K562 (cell line): ENCODE data around the gene SLC22A23. TPM values are rescaled to one million over a fixed set of nuclear protein-coding genes. Genes with fewer than 3 reads are reported as not detected.
A peak's percentile ranks its signal among the peaks of the same experiment; 100 is the strongest.

ENCODE experiments used
- ATAC-seq: fragments of 200-7000 bp; cut with Tn5 transposase; 3 replicates; pipeline ENCODE4 v1.9.1; 2020; ENCODE audit warnings: moderate library complexity
- BruUV-seq: library from RNA; stranded (reverse); fragments of 400-500 nt; replicated peaks from 2 replicates; lab custom pipeline; 2021; lab: Mats Ljungman, UMichigan
- CTCF ChIA-PET: fragments of 300-600 bp; formaldehyde crosslinking; extraction: SDS; loops from one replicate; lab custom pipeline; 2021; ENCODE audit warnings: low intra/inter-chr PET ratio; lab: Yijun Ruan, JAX
- POLR2A ChIA-PET: fragments of 300-600, 350-650 bp; sonication (Branson Sonifier 250); formaldehyde crosslinking; extraction: SDS; loops from one replicate; lab custom pipeline; 2021; ENCODE audit warnings: antibody characterized with exemption, inconsistent platforms; lab: Yijun Ruan, JAX
- DNase-seq, 4 experiments: peaks; one replicate each; pipeline versions ENCODE4 v3.0.0 to v3.0.0-alpha.2; 2011 to 2018; ENCODE audit warnings: low spot score in 3 of 4, mixed read lengths in 3 of 4; ENCODE audit errors: extremely low read depth in 1 of 4
- FAIRE-seq: peaks from 2 replicates; lab custom pipeline; 2011; peaks lifted over from hg19 to GRCh38; lab: Jason Lieb, UNC
- H2AFZ ChIP-seq: 2 replicates; pipeline ENCODE4 v1.6.0; 2011; ENCODE audit warnings: low read depth, low read length, control low read depth, inconsistent platforms
- H3K27ac ChIP-seq: fragments of 200-600 bp; 3 replicates; pipeline ENCODE4 v1.8.0; 2011; ENCODE audit warnings: low read depth, mild to moderate bottlenecking, control low read depth, inconsistent platforms, low read length, moderate library complexity, mixed read lengths; ENCODE audit errors: extremely low read depth
- H3K27me3 ChIP-seq, 2 experiments: fragments of 300-600 bp in 1 of 2; 2 replicates in 1 of 2; 3 replicates in 1 of 2; pipeline versions ENCODE4 v1.6.0 to v1.8.0; 2011; ENCODE audit warnings: inconsistent platforms in 2 of 2, low read length in 2 of 2, mild to moderate bottlenecking in 1 of 2, mixed read lengths in 1 of 2, moderate library complexity in 1 of 2; ENCODE audit not compliant: control insufficient read depth in 2 of 2, insufficient read depth in 2 of 2
- H3K36me3 ChIP-seq: fragments of 300-600 bp; 3 replicates; pipeline ENCODE4 v1.8.0; 2011; ENCODE audit warnings: mild to moderate bottlenecking, low read length, inconsistent platforms; ENCODE audit not compliant: control insufficient read depth, insufficient read depth
- H3K4me1 ChIP-seq, 2 experiments: fragments of 200-600 bp in 1 of 2; replicated peaks in 1 of 2; 2 replicates in 1 of 2; 3 replicates in 1 of 2; pipeline versions ENCODE4 v1.5.1 to v1.8.0; 2011; ENCODE audit warnings: inconsistent platforms in 2 of 2, low read length in 2 of 2, mild to moderate bottlenecking in 1 of 2, mixed read lengths in 1 of 2, moderate library complexity in 1 of 2; ENCODE audit not compliant: control insufficient read depth in 2 of 2, insufficient read depth in 2 of 2
- H3K4me2 ChIP-seq: 2 replicates; pipeline ENCODE4 v1.6.1; 2011; ENCODE audit warnings: low read length, control low read depth, inconsistent platforms, mixed read lengths; ENCODE audit not compliant: insufficient read depth
- H3K4me3 ChIP-seq: fragments of 200-600 bp; sonication (generic), shearing (Covaris generic); 2 replicates; pipeline ENCODE4 v1.5.1; 2016; ENCODE audit warnings: control low read depth, inconsistent platforms
- H3K79me2 ChIP-seq: fragments of 200-600 bp; 3 replicates; pipeline ENCODE4 v1.8.0; 2011; ENCODE audit warnings: low read length, inconsistent platforms; ENCODE audit not compliant: control insufficient read depth, insufficient read depth
- H3K9ac ChIP-seq, 2 experiments: 2 replicates each; pipeline versions ENCODE4 v1.6.0 to v1.6.1; 2011; ENCODE audit warnings: low read depth in 2 of 2, low read length in 2 of 2, control low read depth in 1 of 2, inconsistent platforms in 1 of 2, mild to moderate bottlenecking in 1 of 2, mixed read lengths in 1 of 2; ENCODE audit not compliant: insufficient read depth in 1 of 2
- H3K9me1 ChIP-seq: one replicate; pipeline ENCODE4 v1.6.0; 2011; ENCODE audit warnings: inconsistent platforms, mild to moderate bottlenecking, low read length, moderate library complexity; ENCODE audit not compliant: control insufficient read depth, insufficient read depth
- H3K9me3 ChIP-seq: replicated peaks from 2 replicates; pipeline ENCODE4 v1.5.1; 2011; ENCODE audit warnings: low read depth, low read length, inconsistent platforms; ENCODE audit not compliant: control insufficient read depth, insufficient read depth
- H4K20me1 ChIP-seq: replicated peaks from 2 replicates; pipeline ENCODE4 v1.6.1; 2011; ENCODE audit warnings: low read length, inconsistent platforms, mixed read lengths; ENCODE audit not compliant: control insufficient read depth, insufficient read depth
- CREBBP ChIP-seq: IDR thresholded peaks from one replicate; pipeline ENCODE4 v1.6.1; 2012; ENCODE audit warnings: low read depth, mild to moderate bottlenecking, control low read depth, inconsistent platforms, low read length
- ESRRA ChIP-seq: fragments of 450-650 bp; IDR thresholded peaks from 2 replicates; pipeline ENCODE4 v1.6.1; 2014; ENCODE audit warnings: low read depth, mild to moderate bottlenecking, moderate library complexity, borderline replicate concordance
- HDAC1 ChIP-seq, 2 experiments: fragments of 450-650 bp; IDR thresholded peaks; 2 replicates each; pipeline ENCODE4 v1.6.1; 2016 to 2017; ENCODE audit warnings: inconsistent platforms in 1 of 2, mild to moderate bottlenecking in 1 of 2, moderate library complexity in 1 of 2
- HDAC6 ChIP-seq: IDR thresholded peaks from 2 replicates; pipeline ENCODE4 v1.6.1; 2012; ENCODE audit warnings: low read depth, mild to moderate bottlenecking, control low read depth, inconsistent platforms, low read length, moderate library complexity
- KLF6 ChIP-seq: fragments of 250-450 bp; sonication (Bioruptor Pico); IDR thresholded peaks from 2 replicates; pipeline ENCODE4 v1.4.0; 2020; ENCODE audit warnings: mild to moderate bottlenecking, moderate library complexity, borderline replicate concordance
- MTF1 ChIP-seq: fragments of 250-450 bp; sonication (Bioruptor Pico); IDR thresholded peaks from 2 replicates; pipeline ENCODE4 v1.9.0; 2021; ENCODE audit warnings: moderate library complexity, mild to moderate bottlenecking, inconsistent platforms, borderline replicate concordance
- NR2C2 ChIP-seq, 2 experiments: fragments of 200-800 bp in 1 of 2; sonication (Bioruptor generic) in 1 of 2; sonication (generic) in 1 of 2; formaldehyde crosslinking in 1 of 2; IDR thresholded peaks; 2 replicates each; pipeline versions ENCODE4 v1.6.1 to v1.8.0; 2016 to 2022; ENCODE audit warnings: mild to moderate bottlenecking in 1 of 2, missing compliant biosample characterization in 1 of 2, missing genetic modification characterization in 1 of 2, missing genetic modification reagents in 1 of 2
- PRPF4 ChIP-seq: fragments of 200-400 bp; formaldehyde crosslinking; IDR thresholded peaks from one replicate; pipeline ENCODE4 v1.6.1; 2017; ENCODE audit warnings: low read length, low read depth, mild to moderate bottlenecking; ENCODE audit not compliant: insufficient read depth, poor library complexity, severe bottlenecking
- SAFB ChIP-seq: fragments of 200-400 bp; formaldehyde crosslinking; IDR thresholded peaks from 2 replicates; pipeline ENCODE4 v1.6.1; 2017; ENCODE audit warnings: low read depth, low read length, borderline replicate concordance
- SP1 ChIP-seq: sonication (generic); formaldehyde crosslinking; IDR thresholded peaks from 2 replicates; pipeline ENCODE4 v1.8.1; 2022; ENCODE audit warnings: mild to moderate bottlenecking, missing genetic modification reagents
- TOE1 ChIP-seq, 2 experiments: fragments of 450-650 bp in 1 of 2; sonication (generic) in 1 of 2; formaldehyde crosslinking in 1 of 2; IDR thresholded peaks; 2 replicates each; pipeline versions ENCODE4 v1.7.1 to v1.8.0; 2016 to 2022; ENCODE audit warnings: borderline replicate concordance in 2 of 2, mild to moderate bottlenecking in 2 of 2, antibody characterized with exemption in 1 of 2, inconsistent platforms in 1 of 2, low read depth in 1 of 2, missing genetic modification reagents in 1 of 2, moderate library complexity in 1 of 2
- ZNF134 ChIP-seq: fragments of 250-450 bp; sonication (Bioruptor Pico); conservative IDR thresholded peaks from 2 replicates; pipeline ENCODE4 v1.4.0; 2020
- WGBS: fragments of 100-300 bp; shearing (Covaris generic); methylation state at CpG from one replicate; pipeline ENCODE4 v1.1.6; 2016; ENCODE audit warnings: low coverage, mixed read lengths; ENCODE audit not compliant: insufficient coverage; ENCODE audit errors: missing lambda C conversion rate; 5-methylcytosine and 5-hydroxymethylcytosine counted together
- in situ Hi-C: fragments of 300-500 bp; cut with MboI; formaldehyde crosslinking; loops from 4 replicates; pipeline ENCODE4 v1.15.0; 2018; ENCODE audit warnings: inconsistent platforms, mixed read lengths
- intact Hi-C: fragments of 100-400 bp; cut with micrococcal nuclease; formaldehyde crosslinking; loops from 2 replicates; pipeline ENCODE4 v1.14.2; 2022
- polyA plus RNA-seq, 8 experiments: library from polyadenylated mRNA; depleted of rRNA in 4 of 8; stranded (reverse) in 5 of 8; unstranded in 3 of 8; fragments of >200 nt; fragmentation: Nextera tagmentation in 2 of 8; fragmentation: Illumina TruSeq in 1 of 8; extraction: Ambion mirVana in 2 of 8; extraction: Trizol in 1 of 8; gene quantifications; 2 replicates each; pipeline versions ENCODE4 v1.2.1 to v1.2.3, GENCODE V29; 2011 to 2014; ENCODE audit warnings: inconsistent platforms in 1 of 8, missing spikeins in 1 of 8
- total RNA-seq, 7 experiments: library from RNA; depleted of rRNA in 6 of 7; stranded (reverse); fragments of >200 nt in 6 of 7; fragmentation: Illumina TruSeq in 2 of 7; extraction: Trizol in 2 of 7; gene quantifications; 2 replicates each; pipeline versions ENCODE4 v1.2.1 to v1.2.3, GENCODE V29; 2011 to 2021; ENCODE audit warnings: low replicate concordance in 1 of 7
- TF ChIP-seq, protein P1 (sequence below): sonication (generic); formaldehyde crosslinking; IDR thresholded peaks from 2 replicates; pipeline ENCODE4 v1.8.1; 2023; ENCODE audit warnings: mild to moderate bottlenecking, missing genetic modification reagents, moderate library complexity
- TF ChIP-seq, protein P2 (sequence below): sonication (generic); formaldehyde crosslinking; IDR thresholded peaks from 2 replicates; pipeline ENCODE4 v1.9.0; 2022; ENCODE audit warnings: mild to moderate bottlenecking, missing genetic modification reagents

Gene SLC22A23
- total and polyA plus RNA-seq, 9 of the 15 experiments (the other 6 are each of a cell fraction or from before 2014, with no cell fraction given) = 0.30 to 8.7 (median 2.5) TPM

DNA sequence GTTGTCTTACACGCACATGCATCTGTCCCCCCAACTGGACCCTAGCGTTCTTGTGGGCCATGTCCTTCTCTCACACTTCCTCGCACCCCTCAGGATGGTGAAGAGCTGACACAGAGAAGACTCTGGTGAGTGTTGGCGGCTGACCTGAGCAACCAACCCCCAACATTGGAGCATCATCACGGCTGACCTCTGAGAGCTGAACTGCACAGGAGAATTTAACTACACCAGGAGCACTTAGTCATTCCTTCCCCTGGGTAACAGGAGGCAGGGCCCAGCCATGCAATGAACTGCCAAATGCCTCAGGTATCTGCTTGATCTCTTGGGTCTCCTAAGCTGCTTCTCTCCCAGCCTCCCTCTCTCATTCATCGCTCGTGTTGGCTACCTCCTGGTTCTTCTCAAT, 109.6 kb downstream of the SLC22A23 start (continued):
- peak; percentile 85 for TF ChIP-seq NR2C2 (CRISPR knock-in tag; IDR thresholded peaks at IDR 0.05)
- TF ChIP-seq NR2C2 (tag; IDR thresholded peaks at IDR 0.05) = peak; percentile 76

DNA sequence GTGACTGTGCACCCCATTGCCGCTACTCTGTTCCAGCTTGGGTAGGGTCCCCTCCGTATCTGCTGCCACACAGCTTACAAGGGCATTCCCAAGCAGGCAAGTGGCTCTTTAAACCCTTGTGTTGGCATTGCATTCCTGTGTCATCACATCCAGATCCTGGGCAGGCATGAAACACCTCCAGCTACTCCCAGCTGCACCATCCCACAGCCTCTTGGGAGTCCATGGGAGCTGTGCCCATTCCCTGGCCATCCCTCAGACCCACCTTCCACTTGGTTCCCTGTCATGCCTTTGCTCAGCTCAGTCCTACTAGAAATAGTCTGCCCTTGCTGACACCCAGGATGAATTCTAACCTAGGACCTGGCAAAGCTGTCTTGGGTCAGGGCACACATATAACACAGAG, 110.4 kb downstream of the SLC22A23 start:
- FAIRE-seq = no peak
- intact Hi-C loops = no loop called here
- BruUV-seq = no TSS peak
- Histone ChIP-seq H2AFZ (no peak overlapping the region), H3K27ac (no peak overlapping the region), H3K27me3 (no peaks in the 10 kb centered on the region), H3K9me1 (no peaks in the 10 kb centered on the region), H3K9ac (no peak overlapping the region; a peak in 1 of 4 replicates), H3K9me3 (no peaks in the 10 kb centered on the region), H3K36me3 (no peaks in the 10 kb centered on the region), H3K4me1 (peaks cover 38 to 49% of the 10 kb centered on the region in 2 experiments), H3K4me3 (no peak overlapping the region), H3K4me2 (no peak overlapping the region), H4K20me1 (no peaks in the 10 kb centered on the region), H3K79me2 (no peaks in the 10 kb centered on the region)
- ATAC-seq = no peak
- in situ Hi-C loops = no loop called here
- TF ChIP-seq SP1 (CRISPR knock-in tag) = no peak
- TF ChIP-seq ESRRA = no peak
- no peak for TF ChIP-seq TOE1 (IDR thresholded peaks at IDR 0.05; ENCODE audit: borderline replicate concordance)
- no peak for TF ChIP-seq TOE1 (CRISPR knock-in tag; IDR thresholded peaks at IDR 0.05; ENCODE audit: borderline replicate concordance, low read depth)
- TF ChIP-seq MTF1 (CRISPR knock-in tag) = no peak
- no peak for TF ChIP-seq SAFB
- TF ChIP-seq PRPF4 = no peak
- TF ChIP-seq, protein P1, sequence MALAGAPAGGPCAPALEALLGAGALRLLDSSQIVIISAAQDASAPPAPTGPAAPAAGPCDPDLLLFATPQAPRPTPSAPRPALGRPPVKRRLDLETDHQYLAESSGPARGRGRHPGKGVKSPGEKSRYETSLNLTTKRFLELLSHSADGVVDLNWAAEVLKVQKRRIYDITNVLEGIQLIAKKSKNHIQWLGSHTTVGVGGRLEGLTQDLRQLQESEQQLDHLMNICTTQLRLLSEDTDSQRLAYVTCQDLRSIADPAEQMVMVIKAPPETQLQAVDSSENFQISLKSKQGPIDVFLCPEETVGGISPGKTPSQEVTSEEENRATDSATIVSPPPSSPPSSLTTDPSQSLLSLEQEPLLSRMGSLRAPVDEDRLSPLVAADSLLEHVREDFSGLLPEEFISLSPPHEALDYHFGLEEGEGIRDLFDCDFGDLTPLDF (CRISPR knock-in tag) = no peak
- TF ChIP-seq, protein P2, sequence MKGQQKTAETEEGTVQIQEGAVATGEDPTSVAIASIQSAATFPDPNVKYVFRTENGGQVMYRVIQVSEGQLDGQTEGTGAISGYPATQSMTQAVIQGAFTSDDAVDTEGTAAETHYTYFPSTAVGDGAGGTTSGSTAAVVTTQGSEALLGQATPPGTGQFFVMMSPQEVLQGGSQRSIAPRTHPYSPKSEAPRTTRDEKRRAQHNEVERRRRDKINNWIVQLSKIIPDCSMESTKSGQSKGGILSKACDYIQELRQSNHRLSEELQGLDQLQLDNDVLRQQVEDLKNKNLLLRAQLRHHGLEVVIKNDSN (CRISPR knock-in tag) = no peak
- no peak for TF ChIP-seq CREBBP
- TF ChIP-seq ZNF134 (CRISPR knock-in tag) = no peak
- no peak for TF ChIP-seq KLF6 (CRISPR knock-in tag)
- TF ChIP-seq HDAC6 = no peak
- TF ChIP-seq HDAC1 (IDR thresholded peaks at IDR 0.05) = no peak
- POLR2A ChIA-PET = interaction anchor here (0.6 to 1.4 kb wide), 5 partner anchors 9 to 189 kb away, joined by 3 to 4 read pairs (median 3); partner anchors contain the start of gene TUBB2A
- WGBS = 74% methylated on average over 2 of the region's 2 CpGs
- no peak for DNase-seq
- CTCF ChIA-PET = no interaction called here
